GM18526 (cell line): ENCODE results near the gene SLC15A1.

Experiments used
- POLR2A ChIP-seq: IDR thresholded peaks from 3 replicates; pipeline ENCODE4 v1.6.1; 2011; ENCODE audit not compliant: insufficient read length; ENCODE audit errors: extremely low read depth

The SLC15A1 gene

GRCh38 chr13:98771838-98772611 lies 19.6 kb upstream of the SLC15A1 start:
- no peak for TF ChIP-seq POLR2A

GRCh38 chr13:98769736-98770135 lies 17.3 kb upstream of the SLC15A1 start:
- TF ChIP-seq POLR2A = no peak

GRCh38 chr13:98768522-98768921 lies 16.1 kb upstream of the SLC15A1 start:
- TF ChIP-seq POLR2A = no peak

GRCh38 chr13:98766697-98767096 lies 14.2 kb upstream of the SLC15A1 start:
- TF ChIP-seq POLR2A = no peak

- no peak for TF ChIP-seq POLR2A
These were observed 13.6 kb upstream of the SLC15A1 start for GRCh38 chr13:98765996-98766519.

GRCh38 chr13:98761986-98762616 lies 9.6 kb upstream of the SLC15A1 start:
- no peak for TF ChIP-seq POLR2A

- TF ChIP-seq POLR2A = no peak
These were observed 8.9 kb upstream of the SLC15A1 start for GRCh38 chr13:98761126-98761985.

GRCh38 chr13:98755729-98756128 lies 3.3 kb upstream of the SLC15A1 start:
- TF ChIP-seq POLR2A = no peak

- no peak for TF ChIP-seq POLR2A
These were observed 2.6 kb upstream of the SLC15A1 start for GRCh38 chr13:98755116-98755515.

GRCh38 chr13:98751861-98752466 lies 508 bp downstream of the SLC15A1 start:
- no peak for TF ChIP-seq POLR2A

- TF ChIP-seq POLR2A = no peak
These were observed 1.1 kb downstream of the SLC15A1 start for GRCh38 chr13:98751367-98751782.

- TF ChIP-seq POLR2A = no peak
These were observed 3.0 kb downstream of the SLC15A1 start for GRCh38 chr13:98749501-98749900.

GRCh38 chr13:98746968-98747367 lies 5.5 kb downstream of the SLC15A1 start:
- TF ChIP-seq POLR2A = no peak

GRCh38 chr13:98743377-98743776 lies 9.1 kb downstream of the SLC15A1 start:
- TF ChIP-seq POLR2A = no peak

- no peak for TF ChIP-seq POLR2A
These were observed 9.5 kb downstream of the SLC15A1 start for GRCh38 chr13:98742961-98743360.

- TF ChIP-seq POLR2A = no peak
These were observed 10.6 kb downstream of the SLC15A1 start for GRCh38 chr13:98741741-98742435.
